Calu3 (cell line): ENCODE measurements around the gene SYCN. TPM values are rescaled to one million over a fixed set of nuclear protein-coding genes. Genes with fewer than 3 reads are reported as not detected.

ENCODE experiments used
- BruUV-seq: library from RNA; stranded (reverse); fragments of 400-500 nt; replicated peaks from 2 replicates; lab custom pipeline; 2021; lab: Mats Ljungman, UMichigan
- CTCF ChIA-PET: fragments of 300-600 bp; sonication (Branson Sonifier 250); formaldehyde crosslinking; loops from one replicate; lab custom pipeline; 2022; ENCODE audit warnings: antibody characterized with exemption; lab: Charles Lee
- DNase-seq: peaks from one replicate; pipeline ENCODE4 v3.0.0; 2022
- H3K27ac Mint-ChIP-seq: one replicate; pipeline ENCODE4 v1.8.0; 2022; ENCODE audit warnings: mixed read lengths; ENCODE audit not compliant: unreplicated experiment
- H3K27me3 Mint-ChIP-seq: one replicate; pipeline ENCODE4 v1.8.0; 2022; ENCODE audit warnings: mixed read lengths; ENCODE audit not compliant: unreplicated experiment
- H3K36me3 Mint-ChIP-seq: one replicate; pipeline ENCODE4 v1.8.0; 2022; ENCODE audit warnings: mild to moderate bottlenecking, moderate library complexity, mixed read lengths; ENCODE audit not compliant: insufficient read depth, unreplicated experiment
- H3K4me1 Mint-ChIP-seq: one replicate; pipeline ENCODE4 v1.8.0; 2022; ENCODE audit warnings: mild to moderate bottlenecking, low read depth, mixed read lengths; ENCODE audit not compliant: unreplicated experiment
- H3K4me3 Mint-ChIP-seq: one replicate; pipeline ENCODE4 v1.8.0; 2022; ENCODE audit warnings: mild to moderate bottlenecking, low read depth, moderate library complexity, mixed read lengths; ENCODE audit not compliant: unreplicated experiment
- H3K9me3 Mint-ChIP-seq: one replicate; pipeline ENCODE4 v1.8.0; 2022; ENCODE audit warnings: low read depth, mixed read lengths; ENCODE audit not compliant: unreplicated experiment
- intact Hi-C: fragments of 100-400 bp; cut with micrococcal nuclease; formaldehyde crosslinking; loops from one replicate; pipeline ENCODE4 v1.10.0; 2022; ENCODE audit not compliant: unreplicated experiment
- total RNA-seq: library from RNA; stranded (reverse); gene quantifications from 2 replicates; pipeline ENCODE4 v1.2.3, GENCODE V29; 2022
- TF ChIP-seq, protein P1 (sequence below): fragments of 200-600 bp; IDR thresholded peaks from one replicate; pipeline ENCODE4 v1.8.0; 2022; ENCODE audit warnings: antibody characterized with exemption; ENCODE audit not compliant: unreplicated experiment

The SYCN gene
- total RNA-seq, 1 experiment from 2014 or later: not detected

GRCh38 chr19:39192846-39193245 is 11.2 kb downstream of the SYCN start:
- H3K4me1 Mint-ChIP-seq: peaks cover 35% of the 10 kb centered on the region
- TF ChIP-seq, protein P1, sequence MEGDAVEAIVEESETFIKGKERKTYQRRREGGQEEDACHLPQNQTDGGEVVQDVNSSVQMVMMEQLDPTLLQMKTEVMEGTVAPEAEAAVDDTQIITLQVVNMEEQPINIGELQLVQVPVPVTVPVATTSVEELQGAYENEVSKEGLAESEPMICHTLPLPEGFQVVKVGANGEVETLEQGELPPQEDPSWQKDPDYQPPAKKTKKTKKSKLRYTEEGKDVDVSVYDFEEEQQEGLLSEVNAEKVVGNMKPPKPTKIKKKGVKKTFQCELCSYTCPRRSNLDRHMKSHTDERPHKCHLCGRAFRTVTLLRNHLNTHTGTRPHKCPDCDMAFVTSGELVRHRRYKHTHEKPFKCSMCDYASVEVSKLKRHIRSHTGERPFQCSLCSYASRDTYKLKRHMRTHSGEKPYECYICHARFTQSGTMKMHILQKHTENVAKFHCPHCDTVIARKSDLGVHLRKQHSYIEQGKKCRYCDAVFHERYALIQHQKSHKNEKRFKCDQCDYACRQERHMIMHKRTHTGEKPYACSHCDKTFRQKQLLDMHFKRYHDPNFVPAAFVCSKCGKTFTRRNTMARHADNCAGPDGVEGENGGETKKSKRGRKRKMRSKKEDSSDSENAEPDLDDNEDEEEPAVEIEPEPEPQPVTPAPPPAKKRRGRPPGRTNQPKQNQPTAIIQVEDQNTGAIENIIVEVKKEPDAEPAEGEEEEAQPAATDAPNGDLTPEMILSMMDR: no peak
- BruUV-seq: no TSS peak
- no peaks in the 10 kb centered on the region for H3K9me3 Mint-ChIP-seq
- CTCF ChIA-PET: no interaction called here
- no peak overlapping the region for H3K4me3 Mint-ChIP-seq
- peaks cover 13% of the 10 kb centered on the region for H3K27me3 Mint-ChIP-seq
- intact Hi-C loops: loop anchor here (5.0 kb wide), 1 partner anchor 141 kb away; no protein-coding TSS in a partner anchor
- peaks cover 15% of the 10 kb centered on the region for H3K36me3 Mint-ChIP-seq
- H3K27ac Mint-ChIP-seq: no peak overlapping the region
- no peak for DNase-seq

DNA sequence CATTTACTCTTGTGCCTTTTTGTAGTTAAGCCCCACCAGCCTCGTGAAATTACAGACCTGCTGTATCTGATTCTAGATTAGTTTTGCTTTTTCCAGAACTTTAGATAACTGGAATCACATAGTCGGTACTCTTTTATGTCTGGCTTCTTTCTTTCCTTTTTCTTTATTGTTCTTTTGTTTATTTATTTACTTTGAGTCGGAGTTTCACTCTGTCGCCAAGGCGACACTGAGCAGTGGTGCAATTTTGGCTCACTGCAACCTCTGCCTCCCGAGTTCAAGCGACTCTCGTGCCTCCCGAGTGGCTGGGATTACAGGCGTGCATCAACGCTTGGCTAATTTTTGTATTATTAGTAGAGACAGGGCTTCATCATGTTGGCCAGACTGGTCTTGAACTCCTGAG is 13.3 kb downstream of the SYCN start:
- peaks cover 18% of the 10 kb centered on the region for H3K4me1 Mint-ChIP-seq
- no peak overlapping the region for H3K4me3 Mint-ChIP-seq
- intact Hi-C loops: loop anchor here (5.0 kb wide), 1 partner anchor 138 kb away; no protein-coding TSS in a partner anchor
- TF ChIP-seq, protein P1: no peak
- no peak overlapping the region for H3K27ac Mint-ChIP-seq
- BruUV-seq: no TSS peak
- no peaks in the 10 kb centered on the region for H3K9me3 Mint-ChIP-seq
- peaks cover 26% of the 10 kb centered on the region for H3K36me3 Mint-ChIP-seq
- CTCF ChIA-PET: no interaction called here
- no peaks in the 10 kb centered on the region for H3K27me3 Mint-ChIP-seq
- DNase-seq: no peak

DNA sequence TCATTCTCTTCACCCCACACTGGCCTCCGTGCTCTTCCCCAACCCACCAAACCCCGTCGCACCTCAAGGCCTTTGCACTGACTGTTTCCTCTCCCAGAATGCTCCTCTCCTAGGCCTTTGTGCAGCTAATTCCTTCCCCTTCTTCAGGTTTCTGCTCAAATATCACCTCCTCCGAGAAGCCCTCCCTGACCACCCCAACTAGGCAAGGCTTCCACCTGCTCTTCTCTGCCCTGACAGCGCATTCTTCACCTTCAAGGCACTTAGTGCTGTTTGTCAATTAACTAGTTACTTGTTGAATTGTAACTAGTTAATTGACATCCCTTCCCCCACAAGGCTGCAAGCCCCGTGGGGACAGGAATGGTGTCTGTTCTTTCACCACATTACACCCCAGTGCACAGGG is 15.1 kb downstream of the SYCN start:
- intact Hi-C loops: no loop called here

DNA sequence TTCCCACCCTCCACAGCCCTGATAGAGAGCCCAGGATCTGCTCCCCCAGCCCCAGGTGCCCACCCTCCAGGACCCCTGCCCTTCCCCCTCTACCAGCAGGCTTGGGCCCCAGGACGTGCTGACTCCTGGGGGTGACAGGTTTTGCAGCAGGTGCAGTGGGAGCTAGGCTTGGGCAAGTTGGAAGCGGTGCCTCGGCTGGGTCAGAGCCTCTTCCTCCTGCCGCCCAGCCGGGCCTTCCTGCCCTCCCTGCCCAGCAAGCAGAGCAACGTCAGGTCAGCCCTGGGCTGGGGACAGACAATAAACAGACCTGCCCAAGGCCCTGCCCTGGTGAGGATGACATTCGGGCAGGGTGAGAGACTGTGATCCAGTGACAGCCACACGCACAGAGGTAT is 16.5 kb downstream of the SYCN start:
- Mint-ChIP-seq H3K9me3 (no peaks in the 10 kb centered on the region), H3K27me3 (no peaks in the 10 kb centered on the region), H3K4me3 (no peak overlapping the region), H3K36me3 (peaks cover 26% of the 10 kb centered on the region), H3K27ac (peak overlapping the region; percentile 6), H3K4me1 (no peaks in the 10 kb centered on the region)
- TF ChIP-seq, protein P1: no peak
- CTCF ChIA-PET: interaction anchor here (1.6 kb wide), 1 partner anchor 65 kb away, joined by 3 read pairs; no protein-coding TSS in a partner anchor
- DNase-seq: no peak
- intact Hi-C loops: loop anchor here (1.0 kb wide), 1 partner anchor 65 kb away; no protein-coding TSS in a partner anchor
- no TSS peak for BruUV-seq

More for the DNA sequence above, 15.1 kb downstream of the SYCN start:
- Mint-ChIP-seq H3K9me3 (no peaks in the 10 kb centered on the region), H3K27me3 (no peaks in the 10 kb centered on the region), H3K27ac (no peak overlapping the region), H3K36me3 (peaks cover 24% of the 10 kb centered on the region), H3K4me1 (peaks cover 7% of the 10 kb centered on the region), H3K4me3 (no peak overlapping the region)
- TF ChIP-seq, protein P1: no peak
- CTCF ChIA-PET: interaction anchor here (1.6 kb wide), 1 partner anchor 67 kb away, joined by 3 read pairs; no protein-coding TSS in a partner anchor
- DNase-seq: no peak
- BruUV-seq: no TSS peak
